Activated CD4-positive, CD25-positive, alpha-beta regulatory T cell (primary cell): ENCODE data around the gene RNF141.

Source experiments
- DNase-seq, 4 experiments: peaks; one replicate each; lab custom pipeline; 2025; lab: John Stamatoyannopoulos, UW

The RNF141 gene

GRCh38 chr11:10481560-10482349 lies 59.2 kb downstream of the RNF141 start:
- no peak for DNase-seq

DNA sequence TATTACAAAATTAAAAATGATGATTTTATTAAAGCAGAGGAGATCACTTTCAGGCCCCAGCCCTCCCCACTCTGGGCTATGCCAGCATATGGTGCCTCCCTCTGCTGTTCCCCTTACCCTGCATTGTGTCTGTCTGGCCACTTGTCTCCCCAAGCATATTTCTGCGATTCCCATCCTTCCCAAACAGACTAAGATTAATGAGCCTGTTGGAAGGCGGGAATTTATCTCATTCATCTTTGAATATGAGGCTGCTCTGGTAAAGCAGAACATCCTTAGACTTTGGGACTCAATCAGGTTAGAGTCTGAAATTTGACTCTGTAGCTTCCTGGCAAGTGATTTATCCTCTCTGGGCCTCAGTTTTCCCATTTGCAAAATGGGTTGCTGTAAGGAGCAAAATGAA lies 60.2 kb downstream of the RNF141 start:
- no peak for DNase-seq

DNA sequence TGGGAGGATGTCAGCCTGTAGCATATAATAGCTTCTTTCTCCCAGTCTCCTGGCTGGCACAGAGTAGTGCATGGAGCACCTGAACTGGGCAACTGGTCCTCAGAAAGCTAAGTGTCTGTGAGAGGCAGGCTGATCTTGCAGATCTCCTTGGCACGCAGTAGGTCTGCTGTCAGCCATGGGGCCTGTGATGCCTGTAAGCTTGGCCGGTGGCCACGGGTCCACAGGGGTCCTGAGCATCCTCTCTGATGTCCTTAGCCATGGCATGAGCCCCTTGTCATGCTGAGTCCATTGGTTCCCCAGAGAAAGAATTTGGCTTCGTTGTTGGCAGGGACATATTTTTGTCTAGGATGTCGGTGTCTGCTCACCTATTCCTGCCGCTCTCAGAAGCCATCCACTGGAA lies 61.0 kb downstream of the RNF141 start:
- DNase-seq = no peak

- no peak for DNase-seq
Observed at GRCh38 chr11:10478574-10479550, 62.1 kb downstream of the RNF141 start.

DNA sequence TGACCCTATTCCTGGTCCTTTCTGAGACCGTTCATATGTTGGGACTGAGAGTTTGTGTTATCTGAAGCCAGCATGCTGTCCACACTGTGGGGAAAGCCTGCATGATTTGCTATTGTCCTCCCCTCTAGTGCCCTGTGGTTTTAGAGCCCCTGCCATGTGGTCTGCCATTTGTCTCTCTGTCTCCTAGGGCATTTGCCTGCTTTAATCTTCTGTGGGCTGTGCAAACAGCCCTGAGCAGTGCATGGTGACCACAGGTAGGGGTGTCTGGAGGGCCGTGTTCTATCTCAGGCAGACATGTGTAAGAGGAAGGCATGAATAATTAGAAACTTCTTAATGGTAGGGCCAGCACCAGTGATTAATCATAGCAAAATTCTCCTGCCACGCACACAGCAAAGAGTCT lies 62.9 kb downstream of the RNF141 start:
- DNase-seq = no peak

- DNase-seq = no peak
Observed at GRCh38 chr11:10477690-10478046, 63.3 kb downstream of the RNF141 start.

DNA sequence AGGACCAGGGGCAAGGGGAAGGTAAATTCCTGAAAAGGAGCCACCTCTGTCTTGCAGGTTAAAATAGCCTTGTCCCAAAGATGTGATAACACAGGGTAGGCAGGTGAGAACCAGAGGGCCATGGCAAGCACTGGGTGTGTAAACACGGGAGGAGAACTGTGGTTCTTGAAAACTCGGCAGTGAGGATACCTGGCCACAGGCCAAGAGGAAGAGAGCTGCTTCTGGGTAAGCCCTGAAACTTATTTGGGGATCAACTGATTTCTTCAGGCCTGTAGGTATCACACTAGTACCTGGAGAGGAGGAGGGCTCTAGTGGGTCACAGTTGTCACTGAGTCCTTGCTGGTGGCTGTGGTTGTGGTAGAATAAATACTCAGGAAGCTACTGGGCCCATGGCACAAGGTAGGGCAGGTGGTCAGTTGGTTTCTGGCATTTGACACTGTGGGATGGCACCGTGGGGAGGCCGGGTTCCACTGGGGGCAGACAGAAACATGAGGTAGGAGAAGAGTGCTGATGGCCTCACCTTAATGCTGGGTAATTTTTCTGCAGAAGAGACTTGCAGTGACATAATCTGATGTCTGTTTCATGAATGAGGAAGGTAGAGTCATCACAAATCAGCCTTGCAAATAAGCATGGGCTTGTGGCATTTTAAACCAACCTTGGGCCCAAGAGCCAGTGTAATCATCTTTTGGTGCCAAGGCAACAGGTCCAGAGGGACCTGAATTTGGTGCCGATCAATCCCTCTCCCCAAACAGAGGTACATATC lies 63.9 kb downstream of the RNF141 start:
- no peak for DNase-seq

DNA sequence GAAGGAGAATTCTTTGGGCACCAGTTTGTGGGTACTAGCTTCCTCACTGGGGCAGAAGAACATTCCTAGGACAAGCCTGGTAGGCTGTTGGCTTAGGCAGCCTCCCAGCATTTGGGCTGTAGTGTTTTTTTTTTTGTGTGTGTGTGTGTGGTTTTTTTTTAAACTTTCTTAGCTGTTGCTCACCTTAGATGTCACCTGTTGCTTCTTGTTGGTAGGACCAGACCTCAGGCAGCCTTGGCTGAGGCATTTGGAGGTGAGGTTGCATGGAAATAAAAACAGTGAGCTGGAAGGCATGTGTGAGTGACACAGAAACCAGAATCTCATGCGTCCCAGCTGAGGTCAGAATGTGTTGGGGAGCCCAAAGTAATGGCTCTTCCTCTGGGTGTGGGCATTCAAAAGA lies 64.6 kb downstream of the RNF141 start:
- DNase-seq = no peak

DNA sequence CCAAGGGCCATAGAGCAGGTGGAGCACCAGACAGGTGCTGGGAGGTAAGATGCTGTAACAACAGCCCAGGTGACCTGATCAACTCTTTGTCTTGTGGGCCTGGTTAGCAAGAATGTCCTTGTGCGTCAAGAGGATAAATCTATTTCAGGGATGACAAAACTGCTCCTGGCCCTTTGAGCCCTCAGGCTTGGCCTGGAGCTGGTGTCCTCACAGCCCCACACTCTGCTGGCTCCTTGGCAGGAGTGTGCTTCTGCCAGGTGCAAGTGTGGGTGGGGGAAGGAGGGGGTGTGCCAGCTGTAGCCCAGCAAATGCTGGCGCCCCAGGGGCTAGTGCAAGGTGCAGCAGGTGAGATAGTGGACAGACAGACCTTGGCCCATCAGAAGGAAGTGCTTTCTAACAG lies 66.4 kb downstream of the RNF141 start:
- no peak for DNase-seq

DNA sequence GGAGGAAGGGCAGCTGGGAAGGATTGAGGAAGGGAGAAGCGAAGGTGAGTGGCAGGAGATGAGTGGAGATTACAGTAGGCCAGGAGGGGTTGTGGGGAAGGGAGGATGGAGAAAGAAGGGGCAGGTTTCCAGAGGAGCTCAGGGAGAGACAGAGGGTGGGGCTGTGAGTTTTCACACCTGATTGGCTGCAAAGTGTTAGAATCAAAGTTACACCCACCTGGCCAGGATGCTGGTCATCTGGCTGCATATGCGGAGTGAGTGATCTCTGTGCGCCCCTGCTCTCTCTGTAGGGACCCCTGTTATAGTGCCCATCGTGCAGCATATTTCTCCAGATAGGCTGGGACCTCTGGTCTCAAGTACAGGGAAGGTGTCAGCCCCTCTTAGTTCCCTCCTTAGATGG lies 67.6 kb downstream of the RNF141 start:
- no peak for DNase-seq

DNA sequence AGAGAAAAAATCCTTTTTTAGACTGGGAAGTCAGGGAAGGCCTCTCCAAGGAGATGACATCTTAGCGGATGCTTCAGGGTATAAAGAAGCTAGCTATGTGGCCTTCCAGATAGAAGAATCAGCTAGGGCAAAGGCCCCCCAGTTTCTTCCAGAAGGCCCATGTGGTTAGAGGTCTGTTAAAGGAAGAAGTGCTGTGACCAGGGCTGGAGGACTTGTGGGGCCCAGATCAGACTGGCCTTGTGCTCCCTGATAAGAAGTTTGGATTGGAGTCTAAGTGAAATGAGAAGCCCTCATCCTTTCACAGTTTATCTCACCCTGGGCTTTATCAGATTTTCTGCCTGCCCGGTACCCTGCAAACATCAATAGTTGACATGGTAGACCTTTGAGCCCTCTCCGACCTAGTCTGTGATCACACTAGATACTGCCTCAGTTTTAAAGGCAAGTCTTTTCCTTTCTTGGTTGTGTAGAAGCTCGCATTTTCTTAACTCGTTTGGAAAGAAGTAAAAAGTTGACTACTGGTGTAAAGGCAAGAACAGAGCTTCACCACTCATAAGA lies 78.2 kb downstream of the RNF141 start:
- DNase-seq = no peak
